ENCODE results near the gene SPG7. TPM values are rescaled to one million over a fixed set of nuclear protein-coding genes. Genes with fewer than 3 reads are reported as not detected.

The SPG7 gene
- total RNA-seq, 1 experiment from 2014 or later = 118 TPM

GRCh38 chr16:89525146-89525913 is 17.1 kb downstream of the SPG7 start:
- CTCF ChIA-PET = no interaction called here

GRCh38 chr16:89529097-89529496 is 20.9 kb downstream of the SPG7 start:
- CTCF ChIA-PET = no interaction called here
- Histone ChIP-seq H3K4me1 (ENCODE audit: control insufficient read depth, insufficient read depth, low read length) (no peaks in the 10 kb centered on the region), H3K36me3 (ENCODE audit: control insufficient read depth, insufficient read depth, low read length) (peaks cover 12% of the 10 kb centered on the region), H3K27ac (ENCODE audit: low read length) (no peak overlapping the region), H3K4me3 (ENCODE audit: low read depth in 2 of 2, low read length in 2 of 2) (no peak overlapping the region), H3K9me3 (ENCODE audit: control insufficient read depth, insufficient read depth, low read depth, low read length) (no peaks in the 10 kb centered on the region), H3K27me3 (ENCODE audit: control insufficient read depth, insufficient read depth, low read length) (no peaks in the 10 kb centered on the region)
- BruUV-seq (replicated peaks) = no TSS peak
- intact Hi-C loops (cut with micrococcal nuclease; ENCODE audit: unreplicated experiment) (no loop called here), in situ Hi-C loops (cut with HindIII; ENCODE audit: low pct_unique_long_range_greater_than_20kb, low sequenced_read_pairs) (no loop called here)
- ATAC-seq (no peak), DNase-seq (ENCODE audit: low read depth, low spot score) (no peak)
- POLR2A ChIA-PET = no interaction called here
- TF ChIP-seq REST (IDR thresholded peaks at IDR 0.05; ENCODE audit: insufficient read depth in 1 of 2, low read depth in 2 of 2, low read length in 1 of 2) = no peak
- no peak for TF ChIP-seq SIN3A (IDR thresholded peaks at IDR 0.05; ENCODE audit: borderline replicate concordance, insufficient read depth, low read depth, low read length)

More at GRCh38 chr16:89525146-89525913, 17.1 kb downstream of the SPG7 start:
- Histone ChIP-seq H3K27me3 (ENCODE audit: control insufficient read depth, insufficient read depth, low read length) (no peaks in the 10 kb centered on the region), H3K4me1 (ENCODE audit: control insufficient read depth, insufficient read depth, low read length) (no peaks in the 10 kb centered on the region), H3K36me3 (ENCODE audit: control insufficient read depth, insufficient read depth, low read length) (peaks cover 9% of the 10 kb centered on the region; the same call in 1 of the 2 replicates), H3K27ac (ENCODE audit: low read length) (no peak overlapping the region), H3K9me3 (ENCODE audit: control insufficient read depth, insufficient read depth, low read depth, low read length) (no peaks in the 10 kb centered on the region), H3K4me3 (ENCODE audit: low read depth in 2 of 2, low read length in 2 of 2) (no peak overlapping the region)
- DNase-seq (ENCODE audit: low read depth, low spot score) = no peak
- intact Hi-C loops (cut with micrococcal nuclease; ENCODE audit: unreplicated experiment) (no loop called here), in situ Hi-C loops (cut with HindIII; ENCODE audit: low pct_unique_long_range_greater_than_20kb, low sequenced_read_pairs) (no loop called here)
- BruUV-seq (replicated peaks) = no TSS peak
- TF ChIP-seq CTCF (IDR thresholded peaks at IDR 0.05) (no peak), SIN3A (IDR thresholded peaks at IDR 0.05; ENCODE audit: borderline replicate concordance, insufficient read depth, low read depth, low read length) (no peak), REST (IDR thresholded peaks at IDR 0.05; ENCODE audit: insufficient read depth in 1 of 2, low read depth in 2 of 2, low read length in 1 of 2) (no peak), POLR2AphosphoS5 (IDR thresholded peaks at IDR 0.05; ENCODE audit: low read depth, low read length) (no peak), TCF7L2 (IDR thresholded peaks at IDR 0.05; ENCODE audit: low read depth, low read length) (no peak)
- ATAC-seq = no peak
- POLR2A ChIA-PET = no interaction called here
